CD14-positive monocyte (primary cell): Measurements from ENCODE around the gene AP4M1. TPM values are rescaled to one million over a fixed set of nuclear protein-coding genes. Genes with fewer than 3 reads are reported as not detected.
"Not testable (repeated sequence)": the region's sequence is repeated elsewhere in the genome, so short reads cannot be mapped to it uniquely, and the experiment has no call there.

Experiments used
- DNase-seq, 3 donors: peaks; one replicate each; pipeline ENCODE4 v3.0.0-alpha.2; 2011 to 2022
- H2AFZ ChIP-seq: 2 replicates; pipeline ENCODE4 v1.6.0; 2012; ENCODE audit warnings: mild to moderate bottlenecking, low read depth, low read length, inconsistent platforms; ENCODE audit not compliant: insufficient read depth, poor library complexity, severe bottlenecking
- H3K27ac ChIP-seq, 2 donors: 1 replicate in 1 of 2; 2 replicates in 1 of 2; pipeline ENCODE4 v1.5.1; 2012 to 2013; ENCODE audit warnings: low read length in 2 of 2, control low read depth in 1 of 2, inconsistent platforms in 1 of 2, low read depth in 1 of 2, mild to moderate bottlenecking in 1 of 2
- H3K27me3 ChIP-seq, 2 donors: one replicate each; pipeline versions ENCODE4 v1.6.0 to v1.6.1; 2011 to 2013; ENCODE audit warnings: low read length in 2 of 2; ENCODE audit not compliant: control insufficient read depth in 2 of 2, insufficient read depth in 2 of 2
- H3K36me3 ChIP-seq, 2 donors: replicated peaks in 1 of 2; 1 replicate in 1 of 2; 2 replicates in 1 of 2; pipeline versions ENCODE4 v1.5.1 to v1.6.1; 2012 to 2013; ENCODE audit warnings: low read length in 2 of 2, control low read depth in 1 of 2, inconsistent platforms in 1 of 2, mild to moderate bottlenecking in 1 of 2; ENCODE audit not compliant: insufficient read depth in 2 of 2, control insufficient read depth in 1 of 2
- H3K4me1 ChIP-seq, 2 donors: 1 replicate in 1 of 2; 2 replicates in 1 of 2; pipeline versions ENCODE4 v1.5.1 to v1.6.1; 2012 to 2013; ENCODE audit warnings: low read length in 2 of 2, control low read depth in 1 of 2, inconsistent platforms in 1 of 2, mild to moderate bottlenecking in 1 of 2, moderate library complexity in 1 of 2; ENCODE audit not compliant: insufficient read depth in 2 of 2, control insufficient read depth in 1 of 2
- H3K4me2 ChIP-seq: replicated peaks from 2 replicates; pipeline ENCODE3; 2012; ENCODE audit warnings: low read length, moderate library complexity, mild to moderate bottlenecking; ENCODE audit not compliant: poor library complexity, severe bottlenecking; ENCODE audit errors: extremely low read depth
- H3K4me3 ChIP-seq, 3 experiments: fragments of 200-600 bp in 1 of 3; sonication (generic) in 1 of 3; replicated peaks in 1 of 3; 1 replicate in 2 of 3; 2 replicates in 1 of 3; pipeline ENCODE4 v1.5.1; 2011 to 2013; ENCODE audit warnings: low read length in 3 of 3, mild to moderate bottlenecking in 3 of 3, control low read depth in 2 of 3, low read depth in 2 of 3, inconsistent platforms in 1 of 3, moderate library complexity in 1 of 3
- H3K79me2 ChIP-seq: 2 replicates; pipeline ENCODE4 v1.6.0; 2012; ENCODE audit warnings: mild to moderate bottlenecking, control low read depth, inconsistent platforms, low read length, moderate library complexity; ENCODE audit not compliant: insufficient read depth
- H3K9ac ChIP-seq: 2 replicates; pipeline ENCODE4 v1.6.0; 2017; ENCODE audit warnings: low read length, mild to moderate bottlenecking; ENCODE audit not compliant: insufficient read depth, poor library complexity, severe bottlenecking
- H3K9me3 ChIP-seq, 2 donors: replicated peaks in 1 of 2; 1 replicate in 1 of 2; 2 replicates in 1 of 2; pipeline versions ENCODE4 v1.5.1 to v1.6.1; 2012 to 2013; ENCODE audit warnings: low read length in 2 of 2, control low read depth in 1 of 2; ENCODE audit not compliant: control insufficient read depth in 1 of 2, insufficient read depth in 1 of 2
- H4K20me1 ChIP-seq: 2 replicates; pipeline ENCODE4 v1.6.0; 2012; ENCODE audit warnings: mild to moderate bottlenecking, low read length, control low read depth, moderate library complexity; ENCODE audit not compliant: insufficient read depth
- H3K27ac Mint-ChIP-seq, 7 donors: one replicate each; pipeline ENCODE4 v1.8.0; 2020; ENCODE audit warnings: mild to moderate bottlenecking in 7 of 7, mixed read lengths in 7 of 7, moderate library complexity in 6 of 7, inconsistent platforms in 2 of 7
- H3K27me3 Mint-ChIP-seq, 3 donors: one replicate each; pipeline ENCODE4 v1.8.0; 2021 to 2022; ENCODE audit warnings: low read depth in 3 of 3, mild to moderate bottlenecking in 3 of 3, mixed read lengths in 3 of 3, moderate library complexity in 3 of 3, inconsistent platforms in 1 of 3
- H3K36me3 Mint-ChIP-seq, 2 donors: one replicate each; pipeline ENCODE4 v1.8.0; 2020; ENCODE audit warnings: mixed read lengths in 2 of 2, inconsistent platforms in 1 of 2, mild to moderate bottlenecking in 1 of 2
- H3K4me1 Mint-ChIP-seq: one replicate; pipeline ENCODE4 v1.8.0; 2020; ENCODE audit warnings: mild to moderate bottlenecking, mixed read lengths
- H3K4me3 Mint-ChIP-seq, 2 donors: one replicate each; pipeline ENCODE4 v1.8.0; 2020; ENCODE audit warnings: mild to moderate bottlenecking in 2 of 2, mixed read lengths in 2 of 2, moderate library complexity in 1 of 2
- H3K9me3 Mint-ChIP-seq, 7 donors: one replicate each; pipeline ENCODE4 v1.8.0; 2020 to 2022; ENCODE audit warnings: mixed read lengths in 7 of 7, mild to moderate bottlenecking in 6 of 7, moderate library complexity in 6 of 7, inconsistent platforms in 2 of 7
- CTCF ChIP-seq: fragments of 200-600 bp; IDR thresholded peaks from one replicate; pipeline ENCODE4 v1.8.0; 2022; ENCODE audit warnings: antibody characterized with exemption, mild to moderate bottlenecking
- WGBS: methylation state at CpG from one replicate; pipeline ENCODE4 v1.1.5; 2013; ENCODE audit warnings: missing lambda C conversion rate; ENCODE audit not compliant: insufficient coverage; 5-methylcytosine and 5-hydroxymethylcytosine counted together
- intact Hi-C, 2 donors: fragments of 100-400 bp; cut with micrococcal nuclease; formaldehyde crosslinking; loops; one replicate each; pipeline versions ENCODE4 v1.15.0 to v1.15.1; 2023
- polyA plus RNA-seq, 3 donors: library from polyadenylated mRNA; depleted of rRNA in 1 of 3; unstranded in 2 of 3; stranded (reverse) in 1 of 3; fragments of 300-500 nt in 2 of 3; fragments of >200 nt in 1 of 3; fragmentation: Illumina TruSeq in 2 of 3; gene quantifications; 1 replicate in 2 of 3; 2 replicates in 1 of 3; pipeline ENCODE4 v1.2.3, GENCODE V29; 2012 to 2021

The AP4M1 gene
- polyA plus RNA-seq, 3 donors = 10.5 to 13.1 (median 12.6) TPM

GRCh38 chr7:100127866-100128636 is 26.6 kb downstream of the AP4M1 start:
- Mint-ChIP-seq H3K27ac (peak overlapping the region in 5 of 7 donors; percentile 33 to 78 (median 50)), H3K9me3 (peaks cover 0 to 4% (median 0%) of the 10 kb centered on the region in 7 donors), H3K27me3 (peaks cover 13 to 19% (median 17%) of the 10 kb centered on the region in 3 donors), H3K4me3 (peak overlapping the region; percentile 84 to 98), H3K4me1 (peaks cover 40% of the 10 kb centered on the region), H3K36me3 (no peaks in the 10 kb centered on the region)
- no peak for DNase-seq
- Histone ChIP-seq H3K9ac (peak overlapping the region; percentile 81), H3K4me3 (peak overlapping the region; percentile 83 to 93 (median 87)), H2AFZ (peak overlapping the region; percentile 97), H4K20me1 (peaks cover 3% of the 10 kb centered on the region), H3K4me2 (peak overlapping the region; percentile 98), H3K9me3 (no peaks in the 10 kb centered on the region), H3K27me3 (peaks cover 0 to 14% of the 10 kb centered on the region in 2 donors), H3K79me2 (peaks cover 13% of the 10 kb centered on the region), H3K27ac (peak overlapping the region in 1 of 2 donors; percentile 92), H3K36me3 (no peaks in the 10 kb centered on the region), H3K4me1 (peaks cover 36 to 46% of the 10 kb centered on the region in 2 donors)
- intact Hi-C loops = loop anchor here (1.0 to 10.0 kb wide), 3 partner anchors 9 to 547 kb away; partner anchors contain the start of genes CNPY4 (in 1 of the 2), GNB2 (in 1 of the 2) and TAF6 (in 1 of the 2)
- TF ChIP-seq CTCF = no peak
- under 1% methylated on average over 32 of the region's 37 CpGs for WGBS

- peaks cover 0 to 14% of the 10 kb centered on the region in 2 donors for H3K27me3 ChIP-seq
- no peak overlapping the region for H3K27ac ChIP-seq
- TF ChIP-seq CTCF = no peak
- Mint-ChIP-seq H3K4me3 (peak overlapping the region in 1 of 2 donors; percentile 84), H3K4me1 (peaks cover 40% of the 10 kb centered on the region), H3K9me3 (peaks cover 0 to 4% (median 0%) of the 10 kb centered on the region in 7 donors), H3K27me3 (peaks cover 14 to 19% (median 17%) of the 10 kb centered on the region in 3 donors), H3K27ac (no peak overlapping the region), H3K36me3 (no peaks in the 10 kb centered on the region)
- no peak overlapping the region for H3K4me2 ChIP-seq
- H3K4me3 ChIP-seq = no peak overlapping the region
- intact Hi-C loops = loop anchor here in 1 of 2 donors (5.0 to 10.0 kb wide), 2 partner anchors 206 to 546 kb away; partner anchors contain the start of gene GNB2
- H3K4me1 ChIP-seq = peaks cover 36 to 46% of the 10 kb centered on the region in 2 donors
- H2AFZ ChIP-seq = no peak overlapping the region
- H4K20me1 ChIP-seq = peaks cover 3% of the 10 kb centered on the region
- H3K9ac ChIP-seq = peak overlapping the region; percentile 81
- H3K36me3 ChIP-seq = no peaks in the 10 kb centered on the region
- peaks cover 13% of the 10 kb centered on the region for H3K79me2 ChIP-seq
- 100% methylated on average over 1 of the region's 1 CpG for WGBS
- no peak for DNase-seq
- no peaks in the 10 kb centered on the region for H3K9me3 ChIP-seq
Measured at GRCh38 chr7:100128637-100128963, 27.2 kb downstream of the AP4M1 start.

- not testable (repeated sequence) for H4K20me1 ChIP-seq, H3K9me3 ChIP-seq, H3K27ac ChIP-seq, H3K4me3 Mint-ChIP-seq, H3K4me3 ChIP-seq, H3K36me3 Mint-ChIP-seq, H3K4me2 ChIP-seq, H3K9ac ChIP-seq, H3K27ac Mint-ChIP-seq, H3K9me3 Mint-ChIP-seq, H3K36me3 ChIP-seq, DNase-seq, H2AFZ ChIP-seq
- WGBS = no CpG with 5 or more reads among the region's 1 CpG
- H3K27me3 ChIP-seq = peaks cover 0 to 14% of the 10 kb centered on the region in 2 donors
- peaks cover 23 to 33% of the 10 kb centered on the region in 2 donors for H3K4me1 ChIP-seq
- intact Hi-C loops = loop anchor here in 1 of 2 donors (5.0 kb wide), 1 partner anchor 87 kb away; the partner anchor contains the start of gene PVRIG
- peaks cover 29% of the 10 kb centered on the region for H3K4me1 Mint-ChIP-seq
- H3K27me3 Mint-ChIP-seq = peaks cover 14 to 19% (median 17%) of the 10 kb centered on the region in 3 donors
- H3K79me2 ChIP-seq = peaks cover 13% of the 10 kb centered on the region
Measured at GRCh38 chr7:100130220-100130607, 28.8 kb downstream of the AP4M1 start.
